Right lobe of liver (tissue), 6 donors: ENCODE data around the gene PBXIP1. TPM values are rescaled to one million over a fixed set of nuclear protein-coding genes. Genes with fewer than 3 reads are reported as not detected.
A peak's percentile ranks its signal among the peaks of the same experiment; 100 is the strongest.

Experiments used
- ATAC-seq, 4 donors: fragments of 200-7000 bp; cut with Tn5 transposase; one replicate each; pipeline ENCODE4 v1.9.1; 2020; ENCODE audit warnings: mild to moderate bottlenecking in 4 of 4, moderate library complexity in 4 of 4
- DNase-seq, 3 donors: peaks; one replicate each; pipeline ENCODE4 v3.0.0-alpha.2; 2020
- H3K27ac ChIP-seq, 3 donors: fragments of 200-600 bp; one replicate each; pipeline ENCODE4 v1.8.0; 2022
- H3K27me3 ChIP-seq, 2 donors: fragments of 200-600 bp; one replicate each; pipeline ENCODE4 v1.8.0; 2022
- H3K36me3 ChIP-seq, 4 donors: fragments of 200-600 bp; sonication (generic) in 1 of 4; one replicate each; pipeline versions ENCODE4 v1.5.1 to v1.8.0; 2017 to 2022; ENCODE audit warnings: control low read depth in 1 of 4
- H3K4me1 ChIP-seq, 4 donors: fragments of 200-600 bp; sonication (generic) in 1 of 4; one replicate each; pipeline versions ENCODE4 v1.5.1 to v1.8.0; 2017 to 2022; ENCODE audit warnings: control low read depth in 1 of 4
- H3K4me3 ChIP-seq, 3 donors: fragments of 200-600 bp; one replicate each; pipeline ENCODE4 v1.8.0; 2022
- H3K9me3 ChIP-seq, 4 donors: fragments of 200-600 bp; sonication (generic) in 1 of 4; one replicate each; pipeline versions ENCODE4 v1.5.1 to v1.8.0; 2017 to 2022; ENCODE audit warnings: control low read depth in 1 of 4
- CTCF ChIP-seq, 4 donors: fragments of 200-600 bp in 3 of 4; fragments of 450-650 bp in 1 of 4; IDR thresholded peaks; one replicate each; pipeline versions ENCODE4 v1.5.1 to v1.8.0; 2016 to 2022; ENCODE audit warnings: antibody characterized with exemption in 4 of 4, mild to moderate bottlenecking in 2 of 4
- POLR2A ChIP-seq: fragments of 450-650 bp; IDR thresholded peaks from one replicate; pipeline ENCODE4 v1.6.1; 2017; ENCODE audit warnings: antibody characterized with exemption, mild to moderate bottlenecking
- WGBS: methylation state at CpG from one replicate; pipeline ENCODE4 v1.1.6; 2018; ENCODE audit warnings: low coverage, low lambda C conversion rate; ENCODE audit not compliant: insufficient coverage; ENCODE audit errors: missing lambda C conversion rate; 5-methylcytosine and 5-hydroxymethylcytosine counted together
- intact Hi-C, 2 donors: fragments of 100-400 bp; cut with DNase I; formaldehyde crosslinking; loops; one replicate each; pipeline versions ENCODE4 v1.11.2 to v1.14.1; 2022
- total RNA-seq, 6 experiments: library from RNA; depleted of rRNA in 2 of 6; stranded (reverse); fragments of >200 nt in 2 of 6; fragmentation: NEBNext Ultra II Directional in 3 of 6; extraction: Animal tissue kit (Norgen Biotek cat#: 25700) in 3 of 6; gene quantifications; one replicate each; pipeline versions ENCODE4 v1.1.0 to v1.2.4, GENCODE V29; 2016 to 2023
- donor health status: DM: no; HTN: yes; CAD: no.
- donor health status: DM: no; HTN: no; CAD: no.
- donor health status: DM: no; HTN: no; CAD: no.
- donor health status: DM: no; HTN: yes; CAD: no.
- donor health status: DM: no; HTN: yes; CAD: no.

PBXIP1 gene
- total RNA-seq, 6 experiments from 2014 or later = 16.7 to 25.9 (median 19.1) TPM

GRCh38 chr1:154955039-154955717 lies 721 bp downstream of the PBXIP1 start:
- peak in 1 of 3 donors; percentile 48 for DNase-seq
- peak overlapping the region; percentile 35 to 66 (median 54) for H3K4me3 ChIP-seq
- peaks cover 0 to 25% (median 4%) of the 10 kb centered on the region in 4 donors for H3K4me1 ChIP-seq
- peak in 3 of 4 donors; percentile 16 to 39 (median 28) for ATAC-seq
- H3K27ac ChIP-seq = peak overlapping the region; percentile 35 to 74 (median 60)
- intact Hi-C loops = loop anchor here in 1 of 2 donors (10.0 kb wide), 1 partner anchor 100 kb away; the partner anchor contains the start of gene ADAM15
- no peaks in the 10 kb centered on the region for H3K27me3 ChIP-seq
- WGBS = 14% methylated on average over 3 of the region's 4 CpGs
- TF ChIP-seq CTCF (IDR thresholded peaks at IDR 0.05) = no peak
- TF ChIP-seq POLR2A = no peak
- no peaks in the 10 kb centered on the region for H3K9me3 ChIP-seq
- peaks cover 0 to 12% (median 2%) of the 10 kb centered on the region in 4 donors for H3K36me3 ChIP-seq

GRCh38 chr1:154954541-154954940 lies 1.4 kb downstream of the PBXIP1 start:
- intact Hi-C loops = loop anchor here in 1 of 2 donors (10.0 kb wide), 1 partner anchor 100 kb away; the partner anchor contains the start of gene ADAM15
- Histone ChIP-seq H3K36me3 (peaks cover 0 to 11% (median 2%) of the 10 kb centered on the region in 4 donors), H3K4me3 (no peak overlapping the region), H3K27ac (peak overlapping the region in 1 of 3 donors; percentile 74), H3K27me3 (no peaks in the 10 kb centered on the region), H3K9me3 (no peaks in the 10 kb centered on the region), H3K4me1 (peaks cover 0 to 25% (median 4%) of the 10 kb centered on the region in 4 donors)
- DNase-seq (no peak), ATAC-seq (no peak)
- TF ChIP-seq POLR2A (no peak), CTCF (IDR thresholded peaks at IDR 0.05) (no peak)
- 87% methylated on average over 2 of the region's 3 CpGs for WGBS

GRCh38 chr1:154953611-154954038 lies 2.3 kb downstream of the PBXIP1 start:
- DNase-seq = no peak
- H3K27me3 ChIP-seq = no peaks in the 10 kb centered on the region
- peaks cover 0 to 4% (median under 1%) of the 10 kb centered on the region in 4 donors for H3K36me3 ChIP-seq
- WGBS = 73% methylated on average over 2 of the region's 2 CpGs
- no peak for ATAC-seq
- intact Hi-C loops = loop anchor here in 1 of 2 donors (10.0 kb wide), 1 partner anchor 101 kb away; the partner anchor contains the start of gene ADAM15
- H3K4me3 ChIP-seq = no peak overlapping the region
- H3K27ac ChIP-seq = no peak overlapping the region
- peaks cover 0 to 25% (median 4%) of the 10 kb centered on the region in 4 donors for H3K4me1 ChIP-seq
- no peaks in the 10 kb centered on the region for H3K9me3 ChIP-seq
- TF ChIP-seq POLR2A (no peak), CTCF (IDR thresholded peaks at IDR 0.05) (no peak)

- Histone ChIP-seq H3K27me3 (no peaks in the 10 kb centered on the region), H3K4me1 (peaks cover 0 to 25% (median 4%) of the 10 kb centered on the region in 4 donors), H3K27ac (no peak overlapping the region)
Measured at GRCh38 chr1:154952664-154953063, 3.2 kb downstream of the PBXIP1 start.

More at GRCh38 chr1:154952664-154953063, 3.2 kb downstream of the PBXIP1 start:
- 100% methylated on average over 2 of the region's 6 CpGs for WGBS
- TF ChIP-seq CTCF (IDR thresholded peaks at IDR 0.05) (no peak), POLR2A (no peak)
- DNase-seq = peak in 1 of 3 donors; percentile 11
- ATAC-seq = no peak
- no peaks in the 10 kb centered on the region for H3K36me3 ChIP-seq
- intact Hi-C loops = loop anchor here in 1 of 2 donors (10.0 kb wide), 1 partner anchor 102 kb away; the partner anchor contains the start of gene ADAM15
- no peak overlapping the region for H3K4me3 ChIP-seq
- H3K9me3 ChIP-seq = no peaks in the 10 kb centered on the region
